Small intestine (tissue), 4 donors: ENCODE results near the gene SRSF9. TPM values are rescaled to one million over a fixed set of nuclear protein-coding genes. Genes with fewer than 3 reads are reported as not detected.

ENCODE experiments used
- polyA plus RNA-seq, 4 donors: library from polyadenylated mRNA; stranded (reverse) in 3 of 4; unstranded in 1 of 4; fragments of 200-250 nt in 3 of 4; fragments of 120-200 nt in 1 of 4; gene quantifications; one replicate each; pipeline versions ENCODE4 v1.2.1 to v1.2.3, GENCODE V29; 2013
- donor health status: healthy with polysubstance abuse.
- donor health status: Bipolar disorder and iron deficiency.
- donor health status: healthy.

SRSF9 gene
- polyA plus RNA-seq, 4 donors = 96.6 to 139 (median 123) TPM

Other genes starting within 250 kb of the SRSF9 start
- gene PXN, start 204.0 kb downstream of the SRSF9 start, polyA plus RNA-seq = 100 to 1,000 TPM in 3 of 4 donors, 10 to 100 TPM in 1; 79.3 to 132 (median 115) TPM
- not detected for gene RNU4-2, start 177.8 kb downstream of the SRSF9 start, polyA plus RNA-seq
- gene RNU4-1, start 176.5 kb downstream of the SRSF9 start, polyA plus RNA-seq = not detected
- gene SIRT4, start 167.4 kb downstream of the SRSF9 start, polyA plus RNA-seq = 1 to 10 TPM; 1.4 to 8.1 (median 2.5) TPM
- gene PLA2G1B, start 142.0 kb downstream of the SRSF9 start, polyA plus RNA-seq = 10 to 100 TPM in 1 of 4 donors, 1 to 10 TPM in 2, under 1 TPM in 1; 0.53 to 19.9 (median 5.2) TPM
- gene MSI1, start 100.6 kb downstream of the SRSF9 start, polyA plus RNA-seq = 10 to 100 TPM in 1 of 4 donors, 1 to 10 TPM in 1, under 1 TPM in 2; 0.54 to 10.8 (median 3.5) TPM
- gene COX6A1, start 31.6 kb downstream of the SRSF9 start, polyA plus RNA-seq = 1,000 to 10,000 TPM in 3 of 4 donors, 100 to 1,000 TPM in 1; 389 to 1,784 (median 1,396) TPM
- 10 to 100 TPM; 29.5 to 36.6 (median 34.3) TPM for gene TRIAP1, start 23.4 kb downstream of the SRSF9 start, polyA plus RNA-seq
- gene GATC, start 23.3 kb downstream of the SRSF9 start, polyA plus RNA-seq = 10 to 100 TPM; 13.8 to 33.6 (median 18.2) TPM
- 100 to 1,000 TPM; 312 to 554 (median 387) TPM for gene DYNLL1, start 26.4 kb upstream of the SRSF9 start, polyA plus RNA-seq
- gene COQ5, start 59.4 kb upstream of the SRSF9 start, polyA plus RNA-seq = 10 to 100 TPM; 33.2 to 50.8 (median 41.4) TPM
- gene RNF10, start 64.6 kb upstream of the SRSF9 start, polyA plus RNA-seq = 100 to 1,000 TPM in 3 of 4 donors, 10 to 100 TPM in 1; 76.8 to 261 (median 130) TPM
- gene POP5, start 111.7 kb upstream of the SRSF9 start, polyA plus RNA-seq = 10 to 100 TPM; 20.0 to 59.9 (median 43.8) TPM
- gene CABP1, start 170.9 kb upstream of the SRSF9 start, polyA plus RNA-seq = 1 to 10 TPM in 1 of 4 donors, under 1 TPM in 2, not detected in 1; 0.67 to 1.5 (median 0.74) TPM
- gene MLEC, start 217.4 kb upstream of the SRSF9 start, polyA plus RNA-seq = 100 to 1,000 TPM in 2 of 4 donors, 10 to 100 TPM in 1, 1 to 10 TPM in 1; 9.7 to 228 (median 95.8) TPM
- gene UNC119B, start 240.7 kb upstream of the SRSF9 start, polyA plus RNA-seq = 10 to 100 TPM in 2 of 4 donors, 1 to 10 TPM in 2; 6.9 to 21.3 (median 13.9) TPM